HG02571 (cell line): ENCODE measurements around the gene SNTB2.

Experiments
- ATAC-seq: cut with Tn5 transposase; IDR thresholded peaks from one replicate; pipeline ENCODE4 v1.9.1; 2021; ENCODE audit warnings: mild to moderate bottlenecking, moderate library complexity; ENCODE audit not compliant: unreplicated experiment

SNTB2 gene

GRCh38 chr16:69338557-69339288, 151.8 kb downstream of the SNTB2 start:
- no peak for ATAC-seq

GRCh38 chr16:69339289-69340094, 152.5 kb downstream of the SNTB2 start, which contains the start of the genes COG8 and NIP7:
Gene COG8, minus strand, starts transcription at chr16:69339564. Its CDS starts 12 bp downstream, at chr16:69339552.
Gene NIP7, plus strand, starts transcription at chr16:69339772. Its CDS starts 58 bp downstream, at chr16:69339830.
- peak; percentile 94 for ATAC-seq

- no peak for ATAC-seq
Measured at GRCh38 chr16:69340095-69340644, 153.2 kb downstream of the SNTB2 start.

DNA sequence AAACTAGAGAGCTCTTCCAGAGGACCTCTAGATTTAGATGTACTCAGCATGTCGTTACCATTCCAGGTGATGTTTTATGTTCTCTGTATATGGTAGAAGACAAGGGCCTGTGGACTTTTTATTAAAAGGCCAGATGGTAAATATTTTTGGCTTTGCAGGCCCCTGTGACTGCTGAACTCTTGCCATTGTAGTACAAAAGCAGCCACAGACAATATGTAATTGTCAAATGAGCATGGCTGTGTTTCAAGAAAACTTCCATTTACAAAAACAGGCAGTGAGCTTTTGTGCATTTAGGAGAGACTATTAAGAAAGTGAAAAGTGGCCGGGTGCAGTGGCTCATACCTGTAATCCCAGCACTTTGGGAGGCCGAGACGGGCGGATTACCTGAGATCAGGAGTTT, 157.2 kb downstream of the SNTB2 start:
- no peak for ATAC-seq

GRCh38 chr16:69345923-69346322, 159.0 kb downstream of the SNTB2 start:
- no peak for ATAC-seq

DNA sequence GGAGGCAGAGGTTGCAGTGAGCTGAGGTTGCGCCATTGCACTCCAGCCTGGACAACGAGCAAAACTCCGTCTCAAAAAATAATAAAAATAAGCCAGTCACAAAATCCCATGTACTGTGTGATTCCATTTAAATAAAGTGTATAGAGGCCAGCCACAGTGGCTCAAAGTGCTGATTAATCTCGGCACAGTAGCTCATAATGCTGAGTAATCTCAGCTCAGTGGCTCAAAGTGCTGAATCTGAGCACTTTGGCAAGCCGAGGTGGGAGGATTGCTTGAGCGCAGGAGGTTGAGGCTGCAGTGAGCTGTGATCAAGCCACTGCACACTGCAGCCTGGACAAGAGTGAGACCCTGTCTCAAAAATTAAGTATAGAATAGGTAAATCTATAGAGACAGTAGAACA, 159.7 kb downstream of the SNTB2 start:
- ATAC-seq: no peak

DNA sequence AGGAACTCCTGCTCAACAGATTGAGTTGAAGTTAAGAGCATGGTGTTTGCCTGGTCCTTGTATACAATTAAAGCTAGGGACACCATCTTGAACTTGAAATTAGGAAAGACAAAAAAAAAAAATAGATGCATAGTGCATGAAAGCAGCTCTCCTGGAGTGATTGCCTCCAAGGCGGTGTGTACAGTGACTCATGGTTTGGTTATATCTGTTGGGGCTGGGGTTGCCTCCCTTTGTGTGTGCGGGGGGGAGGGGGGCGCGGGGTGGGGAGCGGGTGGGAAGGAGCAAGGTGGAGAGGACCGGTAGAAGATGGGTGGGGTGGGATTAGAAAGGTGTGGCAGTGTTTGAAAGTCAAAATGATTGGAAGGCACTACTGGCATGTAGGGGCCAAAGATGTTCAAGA, 161.3 kb downstream of the SNTB2 start:
- ATAC-seq: no peak

DNA sequence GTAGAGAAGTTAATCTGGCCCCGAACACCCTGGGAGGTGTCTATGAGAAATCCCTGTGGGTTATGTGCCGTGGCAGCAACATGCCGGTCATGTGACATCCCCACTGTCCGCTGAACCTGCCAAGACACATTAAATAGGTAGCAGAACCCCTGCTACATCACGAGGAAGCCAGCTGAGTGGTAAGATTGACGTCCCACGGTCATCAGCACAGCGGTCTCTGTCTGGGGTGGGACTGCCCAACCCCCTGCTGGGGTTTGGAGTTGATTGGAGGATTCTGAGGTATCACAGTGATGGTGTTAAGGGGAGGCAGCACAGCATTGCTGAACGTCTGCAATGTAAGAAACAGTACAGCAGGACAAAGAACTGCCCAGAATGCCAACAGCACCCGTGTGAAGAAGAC, 162.6 kb downstream of the SNTB2 start:
- no peak for ATAC-seq

DNA sequence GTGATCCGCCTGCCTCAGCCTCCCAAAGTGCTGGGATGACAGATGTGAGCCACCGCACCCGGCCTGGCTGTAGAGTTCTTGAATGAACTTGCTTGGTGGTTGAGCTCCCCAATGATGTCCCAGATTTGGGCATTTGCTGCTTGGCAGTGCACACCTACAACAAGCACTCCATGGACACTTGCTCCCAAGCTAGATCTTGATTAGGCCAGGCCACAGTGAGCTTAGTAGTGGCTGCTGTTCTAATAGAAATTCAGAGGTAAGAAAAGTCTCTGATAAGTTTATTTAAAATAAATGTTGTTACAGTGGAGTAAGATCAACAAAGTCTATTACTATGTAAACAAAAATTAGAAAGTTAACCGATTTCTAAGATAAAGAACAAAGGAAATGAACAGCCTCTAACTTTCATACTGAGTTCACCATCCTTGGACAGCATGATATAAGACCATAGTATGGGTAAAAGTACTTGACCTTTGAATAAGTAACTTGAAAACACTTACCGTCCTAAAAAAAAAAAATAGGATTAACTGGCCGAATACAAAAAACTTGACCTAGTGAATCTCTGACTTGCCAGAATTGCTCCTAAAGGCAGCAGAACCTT, 163.7 kb downstream of the SNTB2 start:
- ATAC-seq: no peak

GRCh38 chr16:69351309-69352027, 164.5 kb downstream of the SNTB2 start, which contains the start of gene TMED6:
Gene TMED6, minus strand, starts transcription at chr16:69351786. Its CDS starts 33 bp downstream, at chr16:69351753.
- ATAC-seq: no peak
